ENCODE results near the gene CEACAM16. TPM values are rescaled to one million over a fixed set of nuclear protein-coding genes. Genes with fewer than 3 reads are reported as not detected.

CEACAM16 gene
- total RNA-seq, 2 experiments from 2014 or later, result not detected

DNA sequence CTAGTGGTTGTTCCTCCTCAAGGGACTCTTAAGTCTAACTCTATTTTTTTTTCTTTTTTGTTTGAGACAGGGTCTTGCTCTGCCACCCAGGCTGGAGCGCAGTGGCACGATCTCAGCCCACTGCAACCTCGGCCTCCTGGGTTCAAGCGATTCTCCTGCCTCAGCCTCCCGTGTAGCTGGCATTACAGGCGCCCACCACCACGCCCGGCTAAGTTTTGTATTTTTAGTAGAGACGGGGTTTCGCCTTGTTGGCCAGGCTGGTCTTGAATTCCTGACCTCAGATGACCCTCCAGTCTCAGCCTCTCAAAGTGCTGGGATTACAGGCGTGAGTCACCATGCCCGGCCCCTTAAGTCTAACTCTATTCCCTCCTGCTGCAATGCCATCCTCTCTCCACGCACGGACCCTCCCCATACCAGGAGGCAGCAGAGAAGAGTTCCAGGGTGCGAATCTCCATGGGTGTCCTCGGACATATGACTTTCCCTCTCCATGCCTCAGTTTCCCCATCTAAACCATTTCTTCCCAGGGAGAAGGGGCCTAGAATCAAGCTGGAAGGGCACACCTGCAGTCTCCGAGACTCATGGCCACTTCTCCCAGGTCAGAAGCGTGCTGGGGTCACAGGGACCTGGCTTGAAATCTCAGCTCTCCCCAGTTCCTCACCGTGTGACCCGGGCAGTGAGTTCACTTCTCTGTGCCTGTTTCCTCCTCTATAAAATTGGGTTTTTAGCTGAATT lies 43.5 kb downstream of the CEACAM16 start:
- no peaks in the 10 kb centered on the region for H3K9me2 ChIP-seq (ENCODE audit: insufficient read depth, low read length)
- TF ChIP-seq, protein P1, sequence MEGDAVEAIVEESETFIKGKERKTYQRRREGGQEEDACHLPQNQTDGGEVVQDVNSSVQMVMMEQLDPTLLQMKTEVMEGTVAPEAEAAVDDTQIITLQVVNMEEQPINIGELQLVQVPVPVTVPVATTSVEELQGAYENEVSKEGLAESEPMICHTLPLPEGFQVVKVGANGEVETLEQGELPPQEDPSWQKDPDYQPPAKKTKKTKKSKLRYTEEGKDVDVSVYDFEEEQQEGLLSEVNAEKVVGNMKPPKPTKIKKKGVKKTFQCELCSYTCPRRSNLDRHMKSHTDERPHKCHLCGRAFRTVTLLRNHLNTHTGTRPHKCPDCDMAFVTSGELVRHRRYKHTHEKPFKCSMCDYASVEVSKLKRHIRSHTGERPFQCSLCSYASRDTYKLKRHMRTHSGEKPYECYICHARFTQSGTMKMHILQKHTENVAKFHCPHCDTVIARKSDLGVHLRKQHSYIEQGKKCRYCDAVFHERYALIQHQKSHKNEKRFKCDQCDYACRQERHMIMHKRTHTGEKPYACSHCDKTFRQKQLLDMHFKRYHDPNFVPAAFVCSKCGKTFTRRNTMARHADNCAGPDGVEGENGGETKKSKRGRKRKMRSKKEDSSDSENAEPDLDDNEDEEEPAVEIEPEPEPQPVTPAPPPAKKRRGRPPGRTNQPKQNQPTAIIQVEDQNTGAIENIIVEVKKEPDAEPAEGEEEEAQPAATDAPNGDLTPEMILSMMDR (conservative IDR thresholded peaks at IDR 0.05; ENCODE audit: low read length), result no peak
- TF ChIP-seq EZH2phosphoT487 (IDR thresholded peaks at IDR 0.05; ENCODE audit: borderline replicate concordance, low read depth, low read length), result no peak
- BruUV-seq (replicated peaks), result no TSS peak
- no peaks in the 10 kb centered on the region for H3K79me2 ChIP-seq (ENCODE audit: insufficient read depth, low read depth, low read length)
- no peaks in the 10 kb centered on the region for H3K36me3 ChIP-seq (ENCODE audit: insufficient read depth, low read length)
- no peak overlapping the region; the same call in 1 of the 2 replicates for H2AFZ ChIP-seq (ENCODE audit: low read length)
- ChIA-PET POLR2A (interaction anchor here (0.9 kb wide), 1 partner anchor 103 kb away, joined by 3 read pairs; no protein-coding TSS in a partner anchor), CTCF (ENCODE audit: unreplicated experiment) (no interaction called here)
- H3K27ac ChIP-seq (ENCODE audit: low read depth, low read length, poor library complexity, severe bottlenecking), result no peak overlapping the region
- H3K4me1 ChIP-seq (ENCODE audit: insufficient read depth, low read length, poor library complexity, severe bottlenecking), result peaks cover 35% of the 10 kb centered on the region
- no peak overlapping the region for H3K4me3 ChIP-seq (ENCODE audit: low read depth, low read length, poor library complexity, severe bottlenecking)
- intact Hi-C loops (cut with micrococcal nuclease; ENCODE audit: unreplicated experiment), result no loop called here
- H4K20me1 ChIP-seq (ENCODE audit: insufficient read depth, low read length), result no peaks in the 10 kb centered on the region
- no peak for DNase-seq (ENCODE audit: low spot score)
- H3K9me3 ChIP-seq (ENCODE audit: low read length), result no peaks in the 10 kb centered on the region
- H3K4me2 ChIP-seq (ENCODE audit: low read length), result no peak overlapping the region; the same call in 1 of the 2 replicates

DNA sequence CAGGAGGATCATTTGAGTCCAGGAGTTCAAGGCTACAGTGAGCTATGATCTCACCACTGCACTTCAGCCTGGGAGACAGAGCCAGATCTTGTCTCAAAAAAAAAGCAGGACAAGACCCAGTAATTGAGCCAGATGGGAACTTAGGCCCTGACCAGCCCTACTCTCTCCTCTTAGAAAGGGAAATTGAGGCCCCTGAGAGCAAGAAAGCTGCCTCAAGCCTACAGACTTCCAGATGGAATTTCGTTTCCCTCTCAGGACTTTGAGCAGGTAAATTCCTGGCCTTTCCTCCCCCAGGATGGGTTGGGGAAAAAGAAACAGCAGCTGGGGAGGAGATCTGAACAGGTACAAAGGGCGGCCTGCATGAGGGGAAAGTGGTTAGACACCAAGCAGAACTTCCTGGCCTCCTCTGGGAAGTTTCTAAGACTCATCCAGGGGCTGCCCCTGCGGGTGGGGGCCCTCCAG lies 46.0 kb downstream of the CEACAM16 start:
- Histone ChIP-seq H4K20me1 (ENCODE audit: insufficient read depth, low read length) (no peaks in the 10 kb centered on the region), H3K4me1 (ENCODE audit: insufficient read depth, low read length, poor library complexity, severe bottlenecking) (peaks cover 44% of the 10 kb centered on the region), H3K36me3 (ENCODE audit: insufficient read depth, low read length) (peaks cover 5% of the 10 kb centered on the region; the same call in 1 of the 2 replicates), H3K27ac (ENCODE audit: low read depth, low read length, poor library complexity, severe bottlenecking) (no peak overlapping the region), H3K9me2 (ENCODE audit: insufficient read depth, low read length) (no peaks in the 10 kb centered on the region), H3K9me3 (ENCODE audit: low read length) (no peaks in the 10 kb centered on the region), H3K4me3 (ENCODE audit: low read depth, low read length, poor library complexity, severe bottlenecking) (no peak overlapping the region), H2AFZ (ENCODE audit: low read length) (no peak overlapping the region), H3K4me2 (ENCODE audit: low read length) (no peak overlapping the region), H3K79me2 (ENCODE audit: insufficient read depth, low read depth, low read length) (peaks cover 11% of the 10 kb centered on the region)
- TF ChIP-seq, protein P1 (conservative IDR thresholded peaks at IDR 0.05; ENCODE audit: low read length), result no peak
- TF ChIP-seq EZH2phosphoT487 (IDR thresholded peaks at IDR 0.05; ENCODE audit: borderline replicate concordance, low read depth, low read length), result no peak
- DNase-seq (ENCODE audit: low spot score), result no peak
- intact Hi-C loops (cut with micrococcal nuclease; ENCODE audit: unreplicated experiment), result no loop called here
- ChIA-PET POLR2A (interaction anchor here (0.6 to 1.0 kb wide), 2 partner anchors 9 to 21 kb away, joined by 3 read pairs; no protein-coding TSS in a partner anchor), CTCF (ENCODE audit: unreplicated experiment) (no interaction called here)
- no TSS peak for BruUV-seq (replicated peaks)

DNA sequence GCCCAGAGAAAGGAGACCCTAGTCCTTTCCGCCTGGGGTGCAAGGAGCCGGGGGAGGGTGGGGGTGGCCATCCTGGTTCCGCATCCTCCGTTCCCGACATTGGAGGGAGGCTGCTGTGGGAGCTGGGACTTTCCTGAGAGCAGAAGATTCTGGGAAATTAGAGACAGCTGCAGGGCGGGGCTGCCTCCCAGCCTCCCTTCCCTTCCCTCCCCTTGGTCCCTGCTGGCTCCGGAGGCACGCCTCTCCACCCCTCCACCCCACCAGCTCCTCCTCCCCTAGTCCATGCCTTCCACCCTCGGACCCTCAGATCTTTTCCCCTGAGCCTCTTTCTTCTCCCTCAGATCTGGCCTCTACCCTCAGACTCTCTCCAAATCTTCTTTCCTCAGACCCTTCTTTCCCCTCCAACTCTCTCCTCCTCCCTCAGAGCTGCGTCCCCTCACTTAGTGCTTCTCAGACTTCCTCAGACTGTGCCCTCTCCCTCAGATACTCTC lies 46.4 kb downstream of the CEACAM16 start:
- CTCF ChIA-PET (ENCODE audit: unreplicated experiment), result no interaction called here
- intact Hi-C loops (cut with micrococcal nuclease; ENCODE audit: unreplicated experiment), result no loop called here
- Histone ChIP-seq H3K9me3 (ENCODE audit: low read length) (no peaks in the 10 kb centered on the region), H3K9me2 (ENCODE audit: insufficient read depth, low read length) (no peaks in the 10 kb centered on the region), H3K4me2 (ENCODE audit: low read length) (no peak overlapping the region), H3K4me1 (ENCODE audit: insufficient read depth, low read length, poor library complexity, severe bottlenecking) (peaks cover 45% of the 10 kb centered on the region), H2AFZ (ENCODE audit: low read length) (no peak overlapping the region), H3K36me3 (ENCODE audit: insufficient read depth, low read length) (peaks cover 8% of the 10 kb centered on the region; the same call in 1 of the 2 replicates), H3K79me2 (ENCODE audit: insufficient read depth, low read depth, low read length) (peaks cover 16% of the 10 kb centered on the region), H3K27ac (ENCODE audit: low read depth, low read length, poor library complexity, severe bottlenecking) (no peak overlapping the region), H3K4me3 (ENCODE audit: low read depth, low read length, poor library complexity, severe bottlenecking) (no peak overlapping the region), H4K20me1 (ENCODE audit: insufficient read depth, low read length) (no peaks in the 10 kb centered on the region)
- no peak for DNase-seq (ENCODE audit: low spot score)
- no TSS peak for BruUV-seq (replicated peaks)
- POLR2A ChIA-PET, result interaction anchor here (0.6 to 1.0 kb wide), 2 partner anchors 9 to 21 kb away, joined by 3 read pairs; no protein-coding TSS in a partner anchor
- no peak for TF ChIP-seq EZH2phosphoT487 (IDR thresholded peaks at IDR 0.05; ENCODE audit: borderline replicate concordance, low read depth, low read length)
- TF ChIP-seq, protein P1 (conservative IDR thresholded peaks at IDR 0.05; ENCODE audit: low read length), result no peak

Measured in OCI-LY7 (cell line).